ENCODE measurements around the gene NIT2.
"Not testable (repeated sequence)": the region's sequence is repeated elsewhere in the genome, so short reads cannot be mapped to it uniquely, and the experiment has no call there.

Gene NIT2

GRCh38 chr3:100334488-100335351 lies at the start of gene NIT2:
Gene NIT2 (plus strand): TSS chr3:100334757. CDS start chr3:100334792, 35 bp downstream.
- DNase-seq, result peak; percentile 89

- DNase-seq, result no peak
Measured at GRCh38 chr3:100288288-100288894, 46.2 kb upstream of the NIT2 start.

GRCh38 chr3:100289339-100289738 lies 45.2 kb upstream of the NIT2 start:
- DNase-seq, result no peak

GRCh38 chr3:100295089-100295488 lies 39.5 kb upstream of the NIT2 start:
- no peak for DNase-seq

- DNase-seq, result no peak
Measured at GRCh38 chr3:100297784-100298183, 36.8 kb upstream of the NIT2 start.

- no peak for DNase-seq
Measured at GRCh38 chr3:100299016-100299415, 35.5 kb upstream of the NIT2 start.

- DNase-seq, result no peak
Measured at GRCh38 chr3:100306695-100307094, 27.9 kb upstream of the NIT2 start.

- no peak for DNase-seq
Measured at GRCh38 chr3:100310355-100310965, 24.1 kb upstream of the NIT2 start.

- DNase-seq, result no peak
Measured at GRCh38 chr3:100311011-100311410, 23.5 kb upstream of the NIT2 start.

GRCh38 chr3:100316641-100317069 lies 17.9 kb upstream of the NIT2 start:
- peak; percentile 56 for DNase-seq

- no peak for DNase-seq
Measured at GRCh38 chr3:100317912-100318311, 16.6 kb upstream of the NIT2 start.

- no peak for DNase-seq
Measured at GRCh38 chr3:100319951-100320350, 14.6 kb upstream of the NIT2 start.

- no peak for DNase-seq
Measured at GRCh38 chr3:100324044-100324443, 10.5 kb upstream of the NIT2 start.

GRCh38 chr3:100325827-100326226 lies 8.7 kb upstream of the NIT2 start:
- no peak for DNase-seq

GRCh38 chr3:100327377-100327776 lies 7.2 kb upstream of the NIT2 start:
- DNase-seq, result not testable (repeated sequence)

- DNase-seq, result peak; percentile 69
Measured at GRCh38 chr3:100329800-100330489, 4.6 kb upstream of the NIT2 start.

- DNase-seq, result no peak
Measured at GRCh38 chr3:100330651-100331050, 3.9 kb upstream of the NIT2 start.

GRCh38 chr3:100331660-100332059 lies 2.9 kb upstream of the NIT2 start:
- no peak for DNase-seq

- DNase-seq, result no peak
Measured at GRCh38 chr3:100333051-100333450, 1.5 kb upstream of the NIT2 start.

- DNase-seq, result peak; percentile 77
Measured at GRCh38 chr3:100333970-100334487, 528 bp upstream of the NIT2 start.

- DNase-seq, result peak; percentile 49
Measured at GRCh38 chr3:100335434-100335833, 877 bp downstream of the NIT2 start.

- DNase-seq, result not testable (repeated sequence)
Measured at GRCh38 chr3:100336229-100336628, 1.7 kb downstream of the NIT2 start.

GRCh38 chr3:100338911-100339310 lies 4.4 kb downstream of the NIT2 start:
- DNase-seq, result no peak
